HUDEP-2 (cell line): ENCODE measurements around the gene PLA2G2F.
A peak's percentile ranks its signal among the peaks of the same experiment; 100 is the strongest.

ENCODE experiments used
- DNase-seq, 76 experiments: peaks; one replicate each; lab custom pipeline; 2025; ENCODE audit not compliant: unreplicated experiment in 76 of 76; lab: John Stamatoyannopoulos, UW

PLA2G2F gene

DNA sequence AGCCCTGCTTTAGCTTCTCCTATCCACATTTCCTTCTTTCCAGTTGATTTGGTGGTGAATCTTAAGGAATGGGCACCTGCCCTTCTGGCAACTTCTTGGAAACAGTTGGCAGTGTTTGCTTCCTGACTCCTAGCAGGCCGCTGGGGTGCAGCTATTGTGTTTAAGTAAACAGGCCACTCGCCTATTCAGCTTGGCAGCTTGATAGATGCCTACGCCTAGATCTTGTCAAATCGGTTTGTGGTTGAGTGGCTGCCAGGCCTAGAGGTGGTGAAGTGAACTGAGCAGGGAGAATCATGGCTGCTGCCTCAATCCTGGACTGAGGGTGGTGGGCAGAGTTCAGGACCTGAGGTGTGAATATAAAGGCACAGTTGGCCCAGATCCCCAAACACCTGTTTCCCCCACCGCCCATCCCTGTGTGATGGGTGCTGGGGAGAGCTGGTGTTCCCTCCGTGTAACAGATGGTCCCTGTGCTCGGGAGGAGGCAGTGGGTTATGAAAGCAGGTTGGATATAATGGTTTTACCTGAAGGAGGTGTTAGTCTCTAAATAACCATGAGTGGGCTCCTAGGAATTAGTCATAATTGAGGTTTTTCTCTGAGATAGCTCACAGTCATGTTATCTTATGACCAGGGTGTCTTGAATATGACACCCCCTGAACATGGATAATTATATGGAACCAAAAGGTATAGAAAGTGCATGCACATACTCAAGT is 48.1 kb downstream of the PLA2G2F start:
- peak in 75 of 76 experiments; percentile 30 to 93 (median 82) for DNase-seq

DNA sequence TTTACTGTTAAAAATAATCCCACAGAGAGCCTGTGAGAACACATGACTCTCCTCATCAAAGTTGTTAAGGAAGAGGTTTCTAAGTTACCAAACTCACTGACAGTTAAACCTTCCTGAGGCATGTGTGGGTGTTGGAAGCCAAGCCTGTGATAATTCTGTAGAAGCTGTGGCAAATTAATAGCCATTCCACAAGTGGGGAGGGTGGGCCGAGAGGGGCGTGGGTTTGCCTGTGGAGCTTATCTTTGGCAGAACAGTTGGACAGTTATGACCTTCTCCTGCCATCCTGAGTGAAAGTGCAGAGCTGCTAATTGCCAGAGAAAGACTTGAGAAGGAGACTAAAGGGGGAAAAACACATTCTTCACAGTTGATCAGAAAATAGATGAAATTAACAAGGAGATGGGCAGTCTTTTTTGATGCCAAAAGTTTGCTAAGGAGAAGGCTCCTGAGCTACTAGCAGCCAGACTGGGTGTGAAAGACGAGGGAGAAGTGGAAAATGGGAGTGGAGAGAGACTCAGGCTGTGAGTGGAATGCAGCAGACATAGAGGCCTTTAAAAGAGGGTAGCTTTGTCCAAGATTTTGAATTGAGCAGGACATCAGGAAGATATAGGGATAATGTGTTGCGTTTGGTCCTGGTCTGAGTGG is 48.8 kb downstream of the PLA2G2F start:
- peak in 74 of 76 experiments; percentile 10 to 91 (median 76) for DNase-seq

DNA sequence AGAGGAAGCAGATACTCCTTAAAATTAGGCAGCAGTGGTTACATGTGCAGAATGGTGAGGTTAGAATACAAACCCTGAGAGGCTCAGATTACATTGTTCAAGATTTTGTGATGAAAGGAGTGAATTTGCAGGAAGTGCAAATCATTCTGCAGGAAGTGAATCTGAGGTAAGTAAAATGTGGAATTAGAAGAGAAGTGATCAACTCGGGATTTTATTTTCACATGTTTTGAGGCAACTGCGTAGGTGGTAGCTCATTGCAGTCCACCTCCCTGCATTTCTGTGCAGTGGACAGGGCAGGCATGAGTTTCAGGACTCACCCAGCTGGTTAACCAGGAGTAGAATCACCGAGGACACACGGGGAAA is 49.3 kb downstream of the PLA2G2F start:
- DNase-seq: no peak

DNA sequence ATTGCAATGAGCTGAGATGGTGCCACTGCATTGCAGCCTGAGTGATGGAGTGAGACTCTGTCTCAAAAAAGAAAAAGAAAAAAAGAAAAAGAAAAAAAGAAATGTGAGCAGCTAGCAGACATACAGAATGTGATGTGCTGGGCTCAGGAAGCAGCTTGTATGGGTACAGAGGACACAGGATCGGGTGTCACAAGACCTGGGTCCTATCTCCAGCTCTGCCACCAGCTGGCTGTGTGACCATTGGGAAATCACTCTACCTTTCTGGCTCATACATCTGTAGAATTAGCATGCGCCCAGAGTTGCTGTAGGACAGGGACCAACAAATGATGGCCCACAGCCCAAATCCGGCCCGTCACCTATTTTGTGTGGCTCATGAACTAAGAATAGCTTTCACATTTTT is 50.5 kb downstream of the PLA2G2F start:
- DNase-seq: no peak

DNA sequence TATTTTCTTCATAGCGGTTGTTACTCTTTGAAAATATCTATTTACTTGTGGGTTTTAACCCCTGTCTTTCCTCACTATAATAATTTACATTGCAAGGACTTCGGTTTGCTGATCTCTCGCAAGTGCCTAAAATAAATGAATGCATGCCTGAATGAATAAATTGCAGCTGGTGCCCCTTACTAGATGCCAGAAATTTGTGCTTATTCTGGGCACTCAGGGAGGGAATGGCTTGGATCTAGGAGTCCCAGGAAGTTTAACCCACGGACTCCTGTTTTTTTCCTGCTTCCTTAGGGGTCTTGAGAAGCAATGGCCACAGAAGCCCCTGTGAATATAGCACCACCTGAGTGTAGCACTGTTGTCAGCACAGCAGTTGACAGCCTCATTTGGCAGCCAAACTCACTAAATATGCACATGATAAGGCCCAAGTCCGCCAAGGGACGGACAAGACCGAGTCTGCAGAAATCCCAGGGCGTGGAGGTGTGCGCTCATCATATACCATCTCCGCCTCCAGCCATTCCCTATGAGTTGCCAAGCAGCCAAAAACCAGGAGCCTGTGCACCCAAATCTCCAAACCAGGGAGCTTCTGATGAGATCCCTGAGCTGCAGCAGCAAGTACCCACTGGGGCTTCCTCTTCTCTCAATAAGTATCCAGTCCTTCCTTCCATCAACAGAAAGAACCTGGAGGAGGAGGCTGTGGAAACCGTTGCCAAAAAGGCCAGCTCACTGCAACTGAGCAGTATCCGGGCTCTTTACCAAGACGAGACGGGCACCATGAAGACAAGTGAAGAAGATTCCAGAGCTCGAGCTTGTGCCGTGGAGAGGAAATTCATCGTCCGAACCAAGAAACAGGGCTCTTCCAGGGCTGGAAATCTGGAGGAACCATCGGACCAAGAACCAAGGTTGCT is 51.4 kb downstream of the PLA2G2F start:
- DNase-seq: no peak

DNA sequence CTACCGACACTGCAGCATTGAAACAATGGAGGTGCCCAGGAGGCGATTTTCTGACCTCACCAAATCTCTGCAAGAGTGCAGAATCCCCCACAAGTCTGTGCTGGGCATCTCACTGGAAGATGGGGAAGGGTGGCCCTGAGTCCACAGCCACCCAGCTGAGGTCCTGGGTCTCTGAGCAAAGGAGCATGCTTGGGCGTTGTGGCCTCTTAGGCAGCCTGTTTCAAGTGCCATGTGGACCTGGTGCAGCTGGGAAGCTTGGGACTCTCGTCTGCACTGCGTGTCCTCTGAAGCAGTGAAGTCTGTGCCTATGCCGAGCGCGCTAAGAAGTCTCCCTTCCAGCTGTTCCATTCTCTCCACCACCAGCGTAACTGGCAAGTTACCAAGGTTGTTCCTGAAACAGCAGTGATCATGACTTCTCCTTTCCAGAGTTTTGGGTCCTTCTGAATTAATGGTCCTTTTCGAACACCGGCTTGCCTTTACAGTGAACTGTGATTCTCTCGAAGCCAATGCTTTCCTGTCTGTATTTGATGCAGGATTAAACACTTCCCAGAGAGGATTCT is 52.2 kb downstream of the PLA2G2F start:
- DNase-seq: no peak

GRCh38 chr1:20192364-20192763 is 53.2 kb downstream of the PLA2G2F start:
- DNase-seq: no peak

GRCh38 chr1:20192871-20193411 is 53.8 kb downstream of the PLA2G2F start:
- DNase-seq: no peak

- no peak for DNase-seq
Observed at GRCh38 chr1:20194224-20194623, 55.1 kb downstream of the PLA2G2F start.

GRCh38 chr1:20194757-20195461 is 55.8 kb downstream of the PLA2G2F start:
- DNase-seq: peak in 60 of 76 experiments; percentile 14 to 76 (median 54)

GRCh38 chr1:20195462-20195780 is 56.3 kb downstream of the PLA2G2F start:
- no peak for DNase-seq

- DNase-seq: peak in 75 of 76 experiments; percentile 16 to 95 (median 87)
Observed at GRCh38 chr1:20197329-20197791, 58.2 kb downstream of the PLA2G2F start.

DNA sequence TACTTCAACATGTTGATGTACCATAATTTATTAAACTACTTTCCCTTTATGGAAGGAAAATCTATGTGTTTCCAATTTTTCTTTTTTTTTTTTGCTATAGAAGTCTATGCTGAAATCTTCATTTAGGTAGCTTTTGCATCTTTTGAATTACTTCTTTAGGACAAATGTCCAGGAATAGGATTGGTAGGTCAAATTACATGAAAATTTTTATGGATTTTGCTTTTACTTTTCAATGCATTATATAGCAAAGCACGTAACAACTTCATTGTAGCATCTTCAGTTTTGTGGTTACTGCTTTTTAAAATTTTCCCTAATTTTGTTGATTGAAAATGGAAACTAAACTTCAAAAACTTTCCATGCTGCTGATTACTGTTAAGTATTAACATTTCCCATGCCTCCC is 59.2 kb downstream of the PLA2G2F start:
- no peak for DNase-seq

DNA sequence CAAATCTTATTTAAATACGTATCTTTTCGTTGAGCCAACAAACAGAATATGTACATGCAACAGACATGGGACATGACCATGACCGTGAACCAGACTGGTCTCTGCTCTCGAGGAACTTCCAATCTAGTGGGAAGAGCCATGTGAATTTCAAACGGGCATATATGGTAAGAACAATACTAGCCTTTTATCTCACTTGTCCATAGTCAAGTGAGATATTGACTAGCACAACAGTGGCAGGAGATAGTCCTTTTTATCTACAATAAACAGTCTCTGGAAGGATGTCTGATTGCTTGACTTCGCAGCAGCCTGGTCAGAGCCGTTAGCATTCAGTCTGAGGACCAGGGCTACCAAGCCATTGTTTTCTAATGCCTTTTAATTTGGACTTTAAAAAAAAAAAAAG is 59.8 kb downstream of the PLA2G2F start:
- peak in 64 of 76 experiments; percentile 12 to 91 (median 68) for DNase-seq

DNA sequence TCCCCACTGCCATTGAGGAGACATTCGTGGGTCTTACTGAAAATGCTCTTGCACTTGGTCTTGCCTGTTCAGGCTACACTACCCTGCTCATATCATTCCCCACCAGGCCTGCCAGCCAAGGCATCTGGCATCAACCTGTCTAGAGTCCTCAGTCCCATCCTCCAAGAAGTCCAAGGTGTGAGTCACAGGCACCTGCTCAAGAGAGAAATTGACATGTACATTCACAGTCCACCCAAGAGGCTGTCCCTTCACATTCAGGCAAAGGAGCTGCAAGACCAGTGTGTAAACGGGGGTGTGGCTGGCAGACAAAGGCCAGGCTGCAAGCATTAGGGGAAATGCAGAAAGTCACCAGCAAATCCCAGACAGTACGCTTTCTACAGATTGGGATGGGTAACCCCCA is 60.3 kb downstream of the PLA2G2F start:
- DNase-seq: peak in 70 of 76 experiments; percentile 12 to 87 (median 62)

GRCh38 chr1:20199840-20200239 is 60.7 kb downstream of the PLA2G2F start:
- no peak for DNase-seq
